ENCODE data around the gene AVPR2.

Gene AVPR2

DNA sequence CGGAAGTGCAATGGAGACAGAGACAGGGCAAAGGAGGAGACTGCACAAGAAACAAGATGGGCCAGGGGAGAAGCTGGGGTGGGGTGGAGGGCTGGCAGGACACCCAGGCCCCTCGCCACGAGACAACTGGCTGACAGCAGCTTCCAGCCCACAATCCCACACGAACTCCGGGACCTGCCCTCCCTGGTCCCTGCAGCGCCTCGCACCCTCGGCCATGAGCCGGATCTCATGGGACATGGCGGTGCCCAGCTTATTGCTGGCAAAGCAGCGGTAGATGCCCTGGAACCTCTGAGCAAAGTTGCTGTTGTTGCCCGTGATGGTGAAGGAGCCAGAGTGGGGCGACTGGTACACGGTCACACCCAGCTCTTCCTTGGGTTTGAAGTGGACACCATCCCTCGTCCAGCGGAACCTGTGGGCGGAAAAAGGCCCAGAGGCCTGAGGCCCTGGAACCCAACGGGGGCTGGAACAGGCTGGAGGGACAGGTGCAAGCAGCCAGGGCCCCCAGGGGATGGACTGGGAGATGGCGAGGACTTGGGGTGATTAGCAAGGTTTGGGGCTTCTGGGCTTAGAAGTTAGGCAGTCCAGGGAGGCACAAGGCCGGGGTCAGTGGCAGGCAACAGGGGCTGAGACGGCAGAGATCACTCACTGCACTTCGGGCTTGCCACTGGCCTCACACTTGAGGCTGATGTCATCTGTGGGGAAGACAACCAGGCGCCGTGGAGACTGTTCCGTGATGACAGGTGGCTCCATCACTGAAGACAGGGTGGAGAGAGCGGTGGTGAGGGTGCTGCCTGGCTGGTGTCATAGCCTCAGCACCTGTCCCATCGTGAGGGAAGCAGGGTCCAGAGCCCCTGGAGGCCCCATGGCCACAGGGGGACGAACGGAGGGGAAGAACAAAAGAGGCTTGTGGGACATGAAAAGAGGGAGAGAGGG, 32.3 kb upstream of the AVPR2 start:
- no peak for DNase-seq

DNA sequence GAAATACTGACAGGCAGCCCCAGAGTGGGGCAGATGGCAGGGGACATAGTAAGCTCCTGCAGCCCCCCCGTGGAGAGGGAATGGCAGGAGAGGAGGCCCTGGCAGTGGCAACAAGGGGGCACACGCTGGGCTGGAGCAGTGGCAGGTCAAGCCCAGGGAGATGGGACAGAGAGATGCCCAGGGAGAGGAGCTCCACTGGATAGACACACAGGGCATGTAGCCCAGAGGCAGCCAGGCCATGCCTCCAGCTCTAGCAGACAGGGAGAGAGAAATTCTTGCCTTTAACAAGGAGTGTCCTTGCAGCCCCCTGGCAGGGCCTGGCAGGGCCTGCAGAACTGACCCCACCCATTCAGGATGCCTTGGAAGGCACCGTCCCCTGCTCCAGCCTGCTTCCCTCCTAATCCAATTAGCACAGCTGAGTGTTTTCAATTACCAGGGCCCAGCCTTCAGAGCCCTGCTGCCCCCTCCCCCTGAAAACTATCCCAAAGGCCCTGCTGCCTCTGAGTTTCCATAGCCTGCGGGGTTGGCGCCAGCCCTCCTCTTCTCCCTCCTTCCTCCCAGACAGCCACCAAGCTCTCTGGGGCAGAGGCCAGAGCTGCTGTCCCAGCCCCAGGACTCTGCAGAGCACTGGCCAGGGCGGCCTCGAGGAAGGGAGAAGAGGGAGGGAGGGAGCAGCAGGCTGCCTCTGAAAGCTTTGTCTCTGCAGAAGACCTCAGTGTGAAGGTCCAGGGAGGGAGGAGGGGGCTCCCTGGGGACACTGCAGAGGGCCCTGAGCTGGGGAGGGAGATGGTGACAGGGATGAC, 31.0 kb upstream of the AVPR2 start:
- no peak for DNase-seq

GRCh38 chrX:153874085-153874365, 30.4 kb upstream of the AVPR2 start:
- DNase-seq = no peak

GRCh38 chrX:153874366-153875125, 29.9 kb upstream of the AVPR2 start:
- no peak for DNase-seq

DNA sequence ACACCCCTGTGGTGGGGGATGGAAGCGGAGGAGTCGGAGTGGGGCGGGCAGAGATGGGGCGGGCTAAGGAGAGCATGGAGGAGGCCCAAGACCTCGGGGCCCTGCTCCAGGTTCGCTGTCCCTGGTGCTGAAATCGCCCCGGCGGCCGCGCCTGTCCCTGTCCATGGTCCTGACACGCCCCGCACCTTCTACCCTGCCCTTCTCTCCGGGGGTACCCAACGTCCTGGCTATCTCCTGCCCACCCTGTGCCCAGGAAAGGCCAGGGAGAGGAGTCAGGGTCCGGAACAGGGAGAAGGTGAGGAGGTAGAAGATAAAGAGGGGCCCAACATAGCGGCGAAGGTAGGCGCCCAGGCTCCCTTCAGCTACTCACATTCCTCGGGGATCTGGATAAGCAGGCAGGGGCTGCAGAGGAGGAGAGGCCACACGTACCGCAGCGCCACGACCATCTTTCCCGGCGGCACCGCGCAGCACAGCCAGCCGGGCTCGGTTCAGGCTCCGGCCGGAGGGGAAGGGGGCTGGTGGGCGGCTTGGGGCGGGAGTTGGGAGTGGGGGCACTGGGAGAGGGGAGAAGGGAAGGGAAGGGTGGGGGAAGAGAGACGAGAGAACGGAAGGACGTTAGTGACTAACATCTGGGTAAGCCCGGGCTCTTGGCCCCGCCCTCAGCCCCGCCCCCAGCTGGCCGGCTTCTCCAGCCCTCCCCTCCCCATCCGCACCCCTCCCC, 28.9 kb upstream of the AVPR2 start:
- peak; percentile 69 for DNase-seq

GRCh38 chrX:153876112-153876491, 28.4 kb upstream of the AVPR2 start:
- no peak for DNase-seq

DNA sequence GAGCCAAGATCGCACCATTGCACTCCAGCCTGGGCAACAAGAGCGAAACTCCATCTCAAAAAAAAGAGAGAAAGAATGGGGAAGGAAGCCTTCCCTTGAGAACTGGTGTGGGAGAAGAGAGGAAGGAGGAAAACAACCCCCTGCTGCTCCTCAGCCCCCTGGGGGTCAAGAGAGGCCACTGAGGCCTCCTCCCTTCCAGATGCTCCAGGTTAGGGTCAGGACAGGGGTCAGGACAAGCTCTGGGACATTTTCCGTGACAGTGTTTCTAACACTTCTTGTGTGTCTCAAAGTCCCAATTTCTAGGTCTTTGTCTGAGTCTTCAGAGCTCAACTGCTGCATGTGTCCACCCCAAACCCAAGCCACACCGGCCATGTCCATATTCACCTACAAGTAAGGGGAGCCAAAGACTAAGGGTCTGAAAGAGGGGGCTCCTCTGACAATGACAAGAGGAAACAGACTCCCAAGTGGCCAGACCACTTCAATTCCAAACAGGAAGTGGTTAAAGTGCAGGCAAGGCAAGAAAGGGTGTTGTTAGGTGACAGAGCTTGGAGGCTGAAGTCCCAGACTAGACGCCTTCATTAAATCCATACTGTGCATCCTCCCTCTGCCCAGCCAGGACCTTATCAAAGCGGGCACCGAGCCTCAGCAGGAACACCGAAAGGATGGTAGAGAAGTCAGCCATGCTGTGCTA, 26.8 kb upstream of the AVPR2 start:
- DNase-seq = no peak

GRCh38 chrX:153878345-153878744, 26.1 kb upstream of the AVPR2 start:
- no peak for DNase-seq

DNA sequence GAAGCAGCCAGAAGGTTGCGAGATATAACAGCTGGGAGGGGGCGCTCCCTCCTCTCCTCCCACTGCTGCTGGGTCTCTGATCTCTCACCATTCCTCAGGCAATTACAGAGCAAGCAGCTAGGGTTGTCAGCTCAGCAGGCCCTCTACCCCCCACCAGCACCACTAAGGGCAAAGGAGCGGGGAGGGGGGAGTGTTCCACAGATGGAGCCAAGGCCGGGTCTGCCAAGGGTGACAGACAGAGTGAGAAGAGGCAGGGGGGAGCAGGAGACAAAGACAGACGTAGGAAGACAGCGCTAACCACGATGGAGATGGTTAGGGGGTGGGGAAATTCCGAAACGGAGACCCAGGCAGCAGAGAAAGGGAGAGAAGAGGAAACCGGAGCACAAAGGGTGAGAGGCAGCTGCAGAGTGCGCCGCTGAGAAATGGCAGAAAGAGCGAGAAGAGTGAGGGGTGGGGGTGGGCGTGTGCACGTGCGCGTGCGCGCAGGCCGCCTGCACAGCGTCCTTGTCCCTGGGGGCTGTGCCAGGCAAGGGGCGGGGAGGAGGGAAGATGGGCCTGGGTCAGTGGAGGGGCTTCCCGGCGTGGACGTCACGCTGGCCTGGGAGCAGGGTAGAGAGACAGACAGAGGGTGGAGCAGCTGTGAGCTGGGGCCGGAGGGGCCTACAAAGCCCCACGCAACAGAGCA, 25.4 kb upstream of the AVPR2 start:
- DNase-seq = no peak

DNA sequence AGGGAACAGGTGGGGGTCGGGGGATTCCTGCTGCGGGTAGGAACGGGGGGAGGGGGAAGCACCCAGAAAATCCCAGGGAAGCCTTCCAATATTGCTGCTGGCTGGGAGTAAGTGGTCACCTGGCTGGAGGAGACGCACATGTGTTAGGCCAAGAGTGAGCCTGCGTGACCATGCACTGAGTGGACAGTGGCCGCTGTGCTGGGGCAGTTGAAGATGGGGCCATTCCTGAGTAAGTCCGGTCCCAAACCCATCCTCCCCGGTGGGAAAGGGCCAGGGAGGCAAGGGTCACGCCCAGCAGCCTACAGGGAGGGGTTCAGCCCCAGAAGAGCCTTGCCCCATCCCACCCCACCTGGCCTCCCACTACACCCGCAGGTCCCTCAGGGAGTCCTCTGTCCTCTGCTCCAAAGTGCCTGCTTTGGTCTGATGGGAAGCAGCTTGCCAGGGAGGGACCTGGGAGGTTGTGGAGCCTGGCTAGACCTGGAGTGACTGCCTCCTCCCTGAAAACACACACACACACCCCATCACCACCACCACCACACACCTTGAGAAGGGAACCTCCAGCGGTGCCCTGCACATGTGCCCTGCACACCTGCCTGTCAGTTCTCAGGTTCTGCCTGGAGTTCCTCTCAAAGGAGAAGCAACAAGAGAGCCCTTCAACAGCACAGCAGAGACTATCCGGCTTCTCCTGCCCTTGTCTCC, 24.6 kb upstream of the AVPR2 start:
- no peak for DNase-seq

- no peak for DNase-seq
These were observed 24.0 kb upstream of the AVPR2 start for GRCh38 chrX:153880440-153880815.

DNA sequence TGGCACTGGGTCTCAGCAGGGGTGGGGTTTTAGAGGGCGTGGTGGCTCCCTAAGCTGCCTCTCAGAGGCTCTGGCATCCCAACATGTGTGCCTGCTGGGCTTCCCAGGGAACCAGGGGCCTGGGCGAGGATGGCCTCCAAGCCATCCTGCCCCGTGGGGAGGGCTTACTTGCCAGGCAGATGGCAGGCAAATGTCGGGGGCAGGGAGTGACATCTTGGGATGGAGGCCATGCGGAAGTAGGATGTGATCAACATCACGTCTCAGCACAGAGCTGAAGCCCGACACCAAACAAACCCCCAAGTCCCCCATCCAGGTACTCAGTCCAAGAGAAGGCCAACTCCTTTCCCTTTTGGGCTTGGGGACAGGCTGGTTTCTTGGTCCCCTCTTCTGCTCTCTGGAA, 23.2 kb upstream of the AVPR2 start:
- no peak for DNase-seq

GRCh38 chrX:153882086-153882498, 22.4 kb upstream of the AVPR2 start:
- no peak for DNase-seq

GRCh38 chrX:153882557-153882956, 21.9 kb upstream of the AVPR2 start:
- DNase-seq = no peak

GRCh38 chrX:153883163-153883843, 21.2 kb upstream of the AVPR2 start:
- no peak for DNase-seq

DNA sequence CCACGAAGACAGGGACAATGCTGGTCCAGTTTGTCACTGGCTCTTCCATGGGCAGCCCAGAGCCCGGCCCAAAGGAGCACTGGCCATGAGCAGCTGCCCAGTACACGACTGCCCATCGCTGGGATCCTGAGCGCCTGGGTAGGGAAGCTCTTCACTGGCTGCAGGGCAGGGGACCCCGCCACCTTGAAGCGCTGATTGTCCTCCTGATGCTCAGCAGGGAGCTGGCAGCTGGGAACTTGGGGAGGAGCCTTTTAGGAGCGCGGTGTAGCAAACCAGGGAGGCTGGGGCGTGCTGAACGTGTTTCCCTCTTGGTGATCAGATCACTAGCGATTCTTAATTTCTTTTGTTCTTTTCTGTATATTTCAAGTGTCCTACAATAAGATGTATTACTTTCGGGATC, 20.3 kb upstream of the AVPR2 start:
- no peak for DNase-seq

GRCh38 chrX:153884590-153884989, 19.9 kb upstream of the AVPR2 start:
- DNase-seq = no peak

- DNase-seq = no peak
These were observed 19.2 kb upstream of the AVPR2 start for GRCh38 chrX:153885208-153885787.

DNA sequence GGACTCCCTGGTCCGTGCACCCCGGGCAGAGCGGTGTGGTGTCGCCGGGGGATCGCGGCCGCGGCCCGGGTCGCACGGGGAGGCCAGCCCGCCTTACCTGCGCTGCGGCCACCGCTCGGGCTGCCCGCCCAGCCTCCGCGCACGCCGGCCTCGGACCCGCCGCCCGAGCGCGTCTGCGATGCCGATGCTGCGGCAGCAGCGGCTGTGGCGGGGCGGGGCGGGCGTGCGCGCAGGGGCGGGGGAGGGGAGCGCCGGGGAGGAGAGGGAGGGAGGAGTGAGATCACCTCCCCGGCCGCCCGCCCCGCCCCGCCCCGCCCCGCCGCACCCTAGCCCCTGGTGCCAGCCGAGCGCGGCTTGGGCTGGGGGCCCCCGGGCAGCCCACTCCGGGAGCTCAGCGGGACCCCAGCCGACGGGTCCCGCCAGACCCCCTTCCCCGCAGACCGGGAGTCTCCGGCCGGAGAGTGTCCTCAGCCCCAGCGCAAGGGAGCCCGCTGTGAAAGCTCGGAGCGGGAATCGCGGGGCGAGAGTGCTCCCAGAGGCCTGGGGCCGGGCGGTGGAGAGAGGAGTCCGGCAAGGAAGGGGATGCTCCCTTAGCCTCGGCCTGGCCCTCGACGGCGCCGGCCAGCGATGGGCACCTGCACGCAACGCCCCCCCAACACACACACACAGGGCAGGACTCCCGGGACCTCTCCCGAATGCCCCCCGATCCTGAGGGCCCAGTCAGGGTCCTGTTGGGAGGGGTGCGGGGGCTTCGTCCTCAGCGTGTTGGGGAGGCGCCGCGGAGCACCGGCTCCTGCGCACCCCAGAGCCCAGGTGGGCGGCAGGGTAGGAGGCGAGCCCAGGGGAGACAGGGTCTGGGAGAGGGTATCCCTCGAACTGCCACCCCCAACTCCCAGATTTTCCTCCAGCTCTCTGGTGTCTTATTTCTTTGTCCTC, 18.2 kb upstream of the AVPR2 start, which contains the start of gene L1CAM:
TSS of gene L1CAM (minus strand) at position 206 of the 936 bp plus-strand sequence. CDS start 10,337 bp downstream, outside the sequence.
- DNase-seq = peak; percentile 31
